Inflammatory macrophage treated with lipopolysaccharide for 1 hour (primary cell): ENCODE data around the gene LRBA.
A peak's percentile ranks its signal among the peaks of the same experiment; 100 is the strongest.

Experiments
- DNase-seq, 2 donors: peaks; one replicate each; pipeline ENCODE4 v3.0.0-alpha.2; 2020 to 2022

LRBA gene

DNA sequence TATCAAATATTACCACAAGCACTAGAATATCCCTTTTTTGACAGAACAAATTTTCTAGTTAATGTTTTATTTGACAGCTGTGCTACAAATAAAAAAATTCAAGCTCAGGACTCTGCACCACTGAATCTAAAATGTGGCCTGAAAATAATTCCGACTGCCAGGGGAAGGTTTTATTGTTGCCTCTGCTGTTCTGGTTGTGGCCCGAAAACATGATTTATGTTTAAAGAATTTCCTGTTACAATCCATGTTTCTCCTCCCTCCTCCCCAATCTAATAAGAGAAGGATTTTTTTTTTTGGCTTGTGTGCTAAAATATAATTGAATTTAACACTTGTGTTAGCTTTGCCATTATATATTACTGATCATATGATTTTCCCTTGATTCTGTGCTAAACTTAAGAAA lies 709.1 kb downstream of the LRBA start:
- DNase-seq, result no peak

- DNase-seq, result peak; percentile 52 to 82
These were observed 712.5 kb downstream of the LRBA start for GRCh38 chr4:150302553-150302952.

DNA sequence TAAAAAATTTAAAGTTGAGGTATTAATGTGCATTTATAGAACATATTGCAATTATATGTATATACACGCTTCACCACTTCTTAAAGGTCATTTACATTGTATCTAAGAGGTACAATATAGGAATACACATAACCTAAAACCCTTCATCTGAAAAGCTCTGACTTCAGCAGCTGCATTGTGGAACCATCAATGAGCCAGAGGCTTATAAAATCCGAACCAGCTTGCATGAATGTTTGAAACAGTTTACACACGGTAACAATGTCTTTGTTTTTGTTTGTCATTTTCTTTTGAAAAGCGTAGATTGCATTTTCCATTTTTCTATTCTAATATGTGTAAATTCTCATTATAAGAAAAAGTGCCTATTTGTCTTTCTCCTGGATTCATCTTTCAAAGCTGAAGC lies 715.3 kb downstream of the LRBA start:
- no peak for DNase-seq

DNA sequence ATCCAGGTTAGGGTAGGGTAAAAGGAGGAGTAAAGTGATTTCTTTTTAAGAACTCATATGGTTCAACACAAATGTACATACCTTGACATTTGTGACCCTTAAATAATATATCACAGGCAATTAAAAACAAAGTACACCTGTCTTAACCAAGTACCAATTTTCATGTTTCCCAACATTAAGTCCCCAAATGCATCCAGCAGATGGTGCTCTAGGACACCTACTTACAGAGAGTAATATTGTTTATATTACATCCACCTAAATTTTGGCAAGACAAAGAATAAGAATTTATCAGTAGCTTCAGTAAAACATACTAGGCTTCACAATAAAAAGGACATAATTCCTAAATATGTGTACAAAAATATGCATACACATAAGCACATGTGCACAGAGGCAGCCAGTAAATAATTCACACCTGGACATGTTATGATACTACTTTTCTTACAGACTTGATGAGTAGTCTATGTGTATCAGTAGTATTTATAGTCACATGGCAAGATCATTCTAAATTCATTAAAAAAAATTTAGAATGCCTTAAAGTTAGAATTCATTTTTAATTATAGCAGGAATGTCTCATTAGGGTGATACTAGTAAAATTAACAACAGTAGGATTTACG lies 717.1 kb downstream of the LRBA start:
- DNase-seq, result peak; percentile 4 to 68

DNA sequence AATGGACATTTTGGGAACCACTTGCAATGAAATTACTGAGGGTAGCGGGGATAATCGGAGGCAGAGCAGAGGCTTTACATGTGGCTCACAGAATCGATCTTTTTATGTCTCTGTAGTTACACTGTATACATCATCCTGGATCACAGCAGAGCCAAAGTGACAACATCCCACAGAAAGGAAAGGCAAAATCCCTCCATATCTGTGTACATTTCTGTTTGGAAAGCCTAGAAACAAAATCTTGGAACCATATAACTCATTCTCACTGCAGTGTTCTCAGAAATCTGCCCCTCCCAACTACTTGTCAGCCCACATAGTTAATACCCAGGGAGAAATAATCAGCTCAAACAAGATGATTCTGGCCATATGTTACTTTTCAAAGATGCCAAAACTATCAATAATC lies 725.2 kb downstream of the LRBA start:
- no peak for DNase-seq

GRCh38 chr4:150289198-150289597 lies 725.9 kb downstream of the LRBA start:
- DNase-seq, result no peak

DNA sequence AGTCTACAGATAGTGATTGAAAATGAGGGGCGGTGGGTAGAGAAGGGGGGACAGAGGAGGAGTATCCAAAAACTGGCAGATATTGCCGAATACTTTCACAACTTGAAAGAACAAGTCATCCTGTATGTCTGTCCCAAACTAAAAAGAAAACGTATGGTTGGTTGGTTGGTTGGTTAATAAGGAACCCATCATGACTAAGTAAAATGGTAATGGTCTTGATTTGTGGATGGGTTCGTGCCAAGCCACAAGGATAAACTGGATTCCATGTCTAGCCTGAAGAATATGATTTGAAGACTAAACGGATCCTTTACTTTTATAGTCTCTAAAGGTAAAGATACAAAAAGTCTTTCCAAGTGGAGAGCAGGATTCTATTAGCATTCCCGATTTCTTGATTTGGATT lies 728.4 kb downstream of the LRBA start:
- DNase-seq, result no peak

- DNase-seq, result no peak
These were observed 731.4 kb downstream of the LRBA start for GRCh38 chr4:150283689-150284088.

DNA sequence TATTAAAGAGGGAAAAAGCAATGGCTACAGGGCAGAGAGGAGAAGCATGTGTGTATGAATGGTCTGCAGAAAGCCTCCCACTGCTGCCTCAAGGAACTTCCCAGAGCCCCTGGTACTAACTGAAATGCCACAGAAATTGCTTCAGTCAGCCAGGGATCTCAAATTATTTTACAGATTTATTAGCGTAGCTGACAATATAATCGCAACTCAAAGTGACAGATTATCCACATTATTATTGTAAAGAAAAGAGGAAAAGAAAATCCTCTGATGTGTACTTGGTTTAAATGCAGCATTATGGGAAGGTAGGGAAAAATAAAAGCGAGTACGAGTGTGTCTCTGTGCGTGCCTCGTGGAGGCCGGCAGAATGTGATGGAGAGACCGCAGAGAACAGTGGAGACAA lies 734.1 kb downstream of the LRBA start:
- DNase-seq, result no peak

GRCh38 chr4:150280081-150280895 lies 734.8 kb downstream of the LRBA start:
- DNase-seq, result peak; percentile 55 to 82

- DNase-seq, result no peak
These were observed 736.9 kb downstream of the LRBA start for GRCh38 chr4:150278206-150278605.

DNA sequence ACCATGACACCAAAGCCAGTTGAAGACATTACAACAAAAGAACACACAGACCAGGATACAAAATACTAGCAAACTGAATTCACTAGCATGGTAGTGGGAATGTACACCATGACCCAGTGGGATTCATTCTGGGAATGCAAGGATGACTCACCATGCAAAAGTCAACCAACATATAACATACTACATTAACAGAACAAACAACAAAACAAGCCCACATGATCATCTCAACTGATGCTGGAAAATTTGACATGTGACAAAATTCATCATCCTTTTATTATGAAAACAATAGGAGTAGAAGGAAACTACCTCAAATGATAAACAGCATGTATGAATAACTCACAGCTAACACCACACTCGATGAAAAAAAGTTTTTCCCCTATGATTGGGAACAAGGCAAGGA lies 746.6 kb downstream of the LRBA start:
- DNase-seq, result no peak

DNA sequence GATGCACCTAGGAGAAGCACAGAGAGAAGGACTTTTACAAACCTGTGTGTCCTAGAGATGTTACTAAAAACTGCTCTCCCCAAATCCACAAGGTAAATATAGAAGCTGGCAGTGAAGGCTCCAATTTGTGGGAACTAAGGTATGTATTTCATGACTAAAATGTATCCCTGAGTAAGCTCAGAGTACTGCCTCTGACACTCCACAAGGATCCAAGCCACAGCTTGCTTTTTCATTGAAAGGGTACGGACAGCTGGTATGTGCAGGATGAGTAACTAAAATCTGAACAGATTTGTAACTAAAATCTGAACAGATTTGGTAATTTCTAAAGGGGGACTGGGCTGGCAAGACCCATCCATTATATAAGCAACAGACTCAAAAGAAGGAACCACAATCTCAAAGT lies 749.3 kb downstream of the LRBA start:
- DNase-seq, result no peak

DNA sequence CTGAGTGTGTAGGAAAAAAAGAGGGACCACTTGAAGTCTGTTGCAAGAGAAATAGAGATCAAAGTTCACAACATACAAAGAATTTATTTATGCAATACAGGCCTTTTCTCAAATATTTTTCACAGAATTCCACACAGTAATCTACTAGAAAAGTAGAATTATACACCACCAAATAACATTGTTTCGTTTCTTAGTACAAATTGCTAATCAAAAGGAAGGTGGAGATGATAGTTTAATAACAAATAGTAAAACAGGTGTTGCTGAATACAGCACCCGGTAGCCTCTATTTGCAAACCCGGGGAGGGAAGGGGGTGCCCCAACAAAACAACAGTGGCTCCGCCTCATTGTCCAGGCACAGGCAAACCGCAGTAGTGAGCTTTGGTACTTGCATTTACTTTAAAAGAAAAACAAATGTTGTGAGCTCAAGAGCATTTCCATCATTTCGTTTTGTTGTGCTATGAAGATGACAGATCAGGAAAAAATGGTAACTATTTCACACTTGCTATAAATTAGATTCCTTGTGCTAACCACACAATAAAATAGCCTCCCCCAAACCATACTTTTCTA lies 750.4 kb downstream of the LRBA start:
- DNase-seq, result no peak

GRCh38 chr4:150262611-150263010 lies 752.5 kb downstream of the LRBA start:
- no peak for DNase-seq

DNA sequence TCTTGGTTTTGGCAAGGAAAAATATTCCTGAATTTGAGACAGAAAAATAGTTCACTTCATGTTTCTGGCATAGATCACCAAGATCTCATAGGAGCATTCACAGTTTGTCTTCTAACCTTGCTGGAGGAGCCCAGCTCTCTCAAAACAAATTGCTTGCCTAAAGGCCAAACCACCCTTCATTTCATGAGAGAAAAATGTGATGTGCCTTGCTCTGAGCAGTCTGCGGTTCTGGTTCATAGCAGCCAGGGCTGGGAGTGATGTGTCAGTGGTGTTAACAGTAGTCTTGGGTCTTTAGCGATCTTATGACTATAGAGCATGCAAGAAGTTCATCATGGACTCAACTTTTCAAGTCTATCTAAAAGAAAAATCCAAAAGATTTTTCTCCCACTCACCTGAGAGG lies 753.5 kb downstream of the LRBA start:
- DNase-seq, result no peak

GRCh38 chr4:150259861-150260567 lies 755.1 kb downstream of the LRBA start:
- DNase-seq, result no peak

GRCh38 chr4:150258569-150258968 lies 756.5 kb downstream of the LRBA start:
- no peak for DNase-seq

GRCh38 chr4:150256841-150257730 lies 758.0 kb downstream of the LRBA start:
- peak in 1 of 2 donors; percentile 5 for DNase-seq

GRCh38 chr4:150256225-150256620 lies 758.9 kb downstream of the LRBA start:
- no peak for DNase-seq

- DNase-seq, result no peak
These were observed 759.4 kb downstream of the LRBA start for GRCh38 chr4:150255610-150256224.

- no peak for DNase-seq
These were observed 761.0 kb downstream of the LRBA start for GRCh38 chr4:150253965-150254630.
